GM10266 (cell line): ENCODE results near the gene ZFAND3.

Experiments used
- DNase-seq: peaks from one replicate; pipeline ENCODE4 v3.0.0; 2012; ENCODE audit errors: extremely low spot score
- CTCF ChIP-seq: IDR thresholded peaks from 2 replicates; pipeline ENCODE4 v1.5.1; 2012; ENCODE audit warnings: mild to moderate bottlenecking, low read depth; ENCODE audit not compliant: control insufficient read depth, insufficient read depth; ENCODE audit errors: missing control alignments

ZFAND3 gene

GRCh38 chr6:37781788-37782187 lies 37.7 kb upstream of the ZFAND3 start:
- no peak for TF ChIP-seq CTCF
- DNase-seq = no peak

GRCh38 chr6:37783025-37783855 lies 36.3 kb upstream of the ZFAND3 start:
- TF ChIP-seq CTCF = no peak

GRCh38 chr6:37783856-37784584 lies 35.5 kb upstream of the ZFAND3 start:
- DNase-seq = peak; percentile 52
- peak; percentile 38 for TF ChIP-seq CTCF

More at GRCh38 chr6:37783025-37783855, 36.3 kb upstream of the ZFAND3 start:
- no peak for DNase-seq

GRCh38 chr6:37784585-37784967 lies 35.0 kb upstream of the ZFAND3 start:
- TF ChIP-seq CTCF = no peak
- DNase-seq = no peak

- no peak for DNase-seq
These were observed 34.4 kb upstream of the ZFAND3 start for GRCh38 chr6:37785002-37785662.

GRCh38 chr6:37785663-37786270 lies 33.8 kb upstream of the ZFAND3 start:
- no peak for DNase-seq
- no peak for TF ChIP-seq CTCF

More at GRCh38 chr6:37785002-37785662, 34.4 kb upstream of the ZFAND3 start:
- TF ChIP-seq CTCF = no peak
